Neural cell (in vitro differentiated cells): Measurements from ENCODE around the gene ENO4. TPM values are rescaled to one million over a fixed set of nuclear protein-coding genes. Genes with fewer than 3 reads are reported as not detected.

Source experiments
- H2AFZ ChIP-seq: fragments of 200-600, 300-800 bp; sonication (generic), shearing (Covaris generic); 2 replicates; pipeline ENCODE4 v1.6.0; 2014; ENCODE audit warnings: low read depth, mild to moderate bottlenecking, antibody characterized with exemption, low read length, moderate library complexity
- H3F3A ChIP-seq: fragments of 200-600 bp; shearing (Covaris generic); 2 replicates; pipeline ENCODE4 v1.6.1; 2016; ENCODE audit warnings: mild to moderate bottlenecking, moderate library complexity, mixed read lengths, antibody characterized with exemption, low read length; ENCODE audit not compliant: insufficient read depth, poor library complexity, severe bottlenecking
- H3K27ac ChIP-seq: fragments of 200-600, 300-800 bp; sonication (generic), shearing (Covaris generic); 2 replicates; pipeline ENCODE4 v1.5.1; 2014; ENCODE audit warnings: mild to moderate bottlenecking, low read length, moderate library complexity
- H3K27me3 ChIP-seq: fragments of 300-800, 200-600 bp; sonication (generic), shearing (Covaris generic); 2 replicates; pipeline ENCODE4 v1.6.0; 2014; ENCODE audit warnings: mild to moderate bottlenecking, low read depth, low read length, moderate library complexity; ENCODE audit not compliant: insufficient read depth
- H3K36me3 ChIP-seq: fragments of 300-800, 200-600 bp; sonication (generic), shearing (Covaris generic); 2 replicates; pipeline ENCODE4 v1.5.1; 2014; ENCODE audit warnings: mild to moderate bottlenecking, antibody characterized with exemption, low read length, moderate library complexity; ENCODE audit not compliant: insufficient read depth
- H3K4me2 ChIP-seq: fragments of 300-800, 200-600 bp; sonication (generic), shearing (Covaris generic); 2 replicates; pipeline ENCODE4 v1.6.0; 2014; ENCODE audit warnings: mild to moderate bottlenecking, low read length
- H3K4me3 ChIP-seq: fragments of 300-800, 200-600 bp; sonication (generic), shearing (Covaris generic); 2 replicates; pipeline ENCODE4 v1.5.1; 2014; ENCODE audit warnings: mild to moderate bottlenecking, low read length, moderate library complexity
- H3K79me2 ChIP-seq: fragments of 200-600 bp; shearing (Covaris generic); replicated peaks from 2 replicates; pipeline ENCODE4 v1.6.0; 2014; ENCODE audit warnings: mild to moderate bottlenecking, low read length, moderate library complexity; ENCODE audit not compliant: insufficient read depth
- H3K9ac ChIP-seq: fragments of 300-800, 200-600 bp; sonication (generic), shearing (Covaris generic); 2 replicates; pipeline ENCODE4 v1.6.1; 2016; ENCODE audit warnings: mild to moderate bottlenecking, low read length, mixed read lengths
- H3K9me2 ChIP-seq: fragments of 200-600 bp; shearing (Covaris generic); 2 replicates; pipeline ENCODE4 v1.6.1; 2016; ENCODE audit warnings: mild to moderate bottlenecking, low read length, mixed read lengths; ENCODE audit not compliant: insufficient read depth
- H3K9me3 ChIP-seq: fragments of 200-600, 300-800 bp; sonication (generic), shearing (Covaris generic); 2 replicates; pipeline ENCODE4 v1.6.1; 2016; ENCODE audit warnings: mild to moderate bottlenecking, mixed run types, low read length, moderate library complexity, mixed read lengths
- H4K20me1 ChIP-seq: fragments of 200-600 bp; shearing (Covaris generic); 2 replicates; pipeline ENCODE4 v1.6.1; 2016; ENCODE audit warnings: mild to moderate bottlenecking, mixed run types; ENCODE audit not compliant: insufficient read depth
- CTCF ChIP-seq: fragments of 450-650 bp; IDR thresholded peaks from 2 replicates; pipeline ENCODE4 v1.5.1; 2014; ENCODE audit warnings: antibody characterized with exemption, mild to moderate bottlenecking, moderate library complexity; ENCODE audit not compliant: poor library complexity, severe bottlenecking
- EP300 ChIP-seq: fragments of 450-650 bp; conservative IDR thresholded peaks from 2 replicates; pipeline ENCODE4 v1.6.1; 2014; ENCODE audit warnings: antibody characterized with exemption, mild to moderate bottlenecking, moderate library complexity; ENCODE audit not compliant: poor library complexity, severe bottlenecking
- EZH2 ChIP-seq: fragments of 200-600, 300-800 bp; shearing (Covaris generic), sonication (generic); IDR thresholded peaks from 2 replicates; pipeline ENCODE4 v1.6.1; 2014; ENCODE audit warnings: antibody characterized with exemption, low read length, borderline replicate concordance, mild to moderate bottlenecking; ENCODE audit not compliant: insufficient read depth, poor library complexity, severe bottlenecking
- MXI1 ChIP-seq: fragments of 450-650 bp; conservative IDR thresholded peaks from 2 replicates; pipeline ENCODE4 v1.6.1; 2014; ENCODE audit warnings: antibody characterized with exemption, mild to moderate bottlenecking; ENCODE audit not compliant: poor library complexity, severe bottlenecking
- POLR2AphosphoS5 ChIP-seq: IDR thresholded peaks from 2 replicates; pipeline ENCODE4 v1.6.1; 2012
- RAD21 ChIP-seq: fragments of 450-650 bp; conservative IDR thresholded peaks from 2 replicates; pipeline ENCODE4 v1.6.1; 2014; ENCODE audit warnings: antibody characterized with exemption, mild to moderate bottlenecking, moderate library complexity
- SMC3 ChIP-seq: fragments of 450-650 bp; conservative IDR thresholded peaks from 2 replicates; pipeline ENCODE4 v1.6.1; 2014; ENCODE audit warnings: antibody characterized with exemption, mild to moderate bottlenecking, moderate library complexity; ENCODE audit not compliant: poor library complexity
- TAF1 ChIP-seq: IDR thresholded peaks from 2 replicates; pipeline ENCODE4 v1.6.1; 2012; ENCODE audit warnings: low read depth
- polyA plus RNA-seq: library from polyadenylated mRNA; depleted of rRNA; stranded (reverse); fragments of >200 nt; gene quantifications from 2 replicates; pipeline ENCODE4 v1.2.3, GENCODE V29; 2014
- TF ChIP-seq, protein P1 (sequence below): IDR thresholded peaks from 2 replicates; pipeline ENCODE4 v1.6.1; 2012; ENCODE audit warnings: borderline replicate concordance

ENO4 gene
- polyA plus RNA-seq, 1 donor from 2014 or later = 0.51 TPM

GRCh38 chr10:116866987-116867595 is 17.8 kb downstream of the ENO4 start:
- H2AFZ ChIP-seq = no peak overlapping the region
- no peak overlapping the region for H3K4me3 ChIP-seq
- H3K36me3 ChIP-seq = no peaks in the 10 kb centered on the region
- no peaks in the 10 kb centered on the region for H3K27me3 ChIP-seq
- TF ChIP-seq MXI1 (no peak), SMC3 (no peak), CTCF (no peak), RAD21 (no peak), EP300 (no peak), POLR2AphosphoS5 (no peak), EZH2 (no peak), TAF1 (no peak)
- TF ChIP-seq, protein P1, sequence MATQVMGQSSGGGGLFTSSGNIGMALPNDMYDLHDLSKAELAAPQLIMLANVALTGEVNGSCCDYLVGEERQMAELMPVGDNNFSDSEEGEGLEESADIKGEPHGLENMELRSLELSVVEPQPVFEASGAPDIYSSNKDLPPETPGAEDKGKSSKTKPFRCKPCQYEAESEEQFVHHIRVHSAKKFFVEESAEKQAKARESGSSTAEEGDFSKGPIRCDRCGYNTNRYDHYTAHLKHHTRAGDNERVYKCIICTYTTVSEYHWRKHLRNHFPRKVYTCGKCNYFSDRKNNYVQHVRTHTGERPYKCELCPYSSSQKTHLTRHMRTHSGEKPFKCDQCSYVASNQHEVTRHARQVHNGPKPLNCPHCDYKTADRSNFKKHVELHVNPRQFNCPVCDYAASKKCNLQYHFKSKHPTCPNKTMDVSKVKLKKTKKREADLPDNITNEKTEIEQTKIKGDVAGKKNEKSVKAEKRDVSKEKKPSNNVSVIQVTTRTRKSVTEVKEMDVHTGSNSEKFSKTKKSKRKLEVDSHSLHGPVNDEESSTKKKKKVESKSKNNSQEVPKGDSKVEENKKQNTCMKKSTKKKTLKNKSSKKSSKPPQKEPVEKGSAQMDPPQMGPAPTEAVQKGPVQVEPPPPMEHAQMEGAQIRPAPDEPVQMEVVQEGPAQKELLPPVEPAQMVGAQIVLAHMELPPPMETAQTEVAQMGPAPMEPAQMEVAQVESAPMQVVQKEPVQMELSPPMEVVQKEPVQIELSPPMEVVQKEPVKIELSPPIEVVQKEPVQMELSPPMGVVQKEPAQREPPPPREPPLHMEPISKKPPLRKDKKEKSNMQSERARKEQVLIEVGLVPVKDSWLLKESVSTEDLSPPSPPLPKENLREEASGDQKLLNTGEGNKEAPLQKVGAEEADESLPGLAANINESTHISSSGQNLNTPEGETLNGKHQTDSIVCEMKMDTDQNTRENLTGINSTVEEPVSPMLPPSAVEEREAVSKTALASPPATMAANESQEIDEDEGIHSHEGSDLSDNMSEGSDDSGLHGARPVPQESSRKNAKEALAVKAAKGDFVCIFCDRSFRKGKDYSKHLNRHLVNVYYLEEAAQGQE = no peak
- no peaks in the 10 kb centered on the region for H4K20me1 ChIP-seq
- no peak overlapping the region for H3K27ac ChIP-seq
- no peak overlapping the region for H3K4me2 ChIP-seq
- H3K9me3 ChIP-seq = no peaks in the 10 kb centered on the region
- no peaks in the 10 kb centered on the region for H3F3A ChIP-seq
- no peak overlapping the region for H3K9ac ChIP-seq
- H3K79me2 ChIP-seq = no peaks in the 10 kb centered on the region
- no peaks in the 10 kb centered on the region for H3K9me2 ChIP-seq

- Histone ChIP-seq H3K9me2 (no peaks in the 10 kb centered on the region), H3K27me3 (no peaks in the 10 kb centered on the region), H2AFZ (no peak overlapping the region), H3K4me2 (no peak overlapping the region), H3K36me3 (no peaks in the 10 kb centered on the region), H3K9me3 (no peaks in the 10 kb centered on the region), H3K27ac (no peak overlapping the region), H3K4me3 (no peak overlapping the region), H3F3A (no peaks in the 10 kb centered on the region), H4K20me1 (no peaks in the 10 kb centered on the region), H3K9ac (no peak overlapping the region), H3K79me2 (no peaks in the 10 kb centered on the region)
- TF ChIP-seq TAF1 = no peak
Observed at GRCh38 chr10:116868198-116868676, 18.9 kb downstream of the ENO4 start.

- Histone ChIP-seq H2AFZ (no peak overlapping the region), H4K20me1 (no peaks in the 10 kb centered on the region), H3K4me3 (no peak overlapping the region)
Observed at GRCh38 chr10:116868722-116869121, 19.4 kb downstream of the ENO4 start.

More at GRCh38 chr10:116868722-116869121, 19.4 kb downstream of the ENO4 start:
- Histone ChIP-seq H3K79me2 (no peaks in the 10 kb centered on the region), H3K36me3 (no peaks in the 10 kb centered on the region), H3K9me2 (no peaks in the 10 kb centered on the region), H3K27me3 (no peaks in the 10 kb centered on the region), H3K9ac (no peak overlapping the region), H3K9me3 (no peaks in the 10 kb centered on the region), H3K4me2 (no peak overlapping the region), H3K27ac (no peak overlapping the region), H3F3A (no peaks in the 10 kb centered on the region)
- TF ChIP-seq EP300 = no peak
- TF ChIP-seq POLR2AphosphoS5 = no peak
- TF ChIP-seq EZH2 = no peak
- no peak for TF ChIP-seq CTCF
- TF ChIP-seq SMC3 = no peak
- TF ChIP-seq, protein P1 = no peak
- TF ChIP-seq MXI1 = no peak
- no peak for TF ChIP-seq RAD21
- no peak for TF ChIP-seq TAF1
